ENCODE results near the gene TMEM178A. TPM values are rescaled to one million over a fixed set of nuclear protein-coding genes. Genes with fewer than 3 reads are reported as not detected.

Gene TMEM178A
- total and polyA plus RNA-seq, 7 experiments from 2014 or later: 0.32 to 0.54 (median 0.43) TPM; not detected in 3

DNA sequence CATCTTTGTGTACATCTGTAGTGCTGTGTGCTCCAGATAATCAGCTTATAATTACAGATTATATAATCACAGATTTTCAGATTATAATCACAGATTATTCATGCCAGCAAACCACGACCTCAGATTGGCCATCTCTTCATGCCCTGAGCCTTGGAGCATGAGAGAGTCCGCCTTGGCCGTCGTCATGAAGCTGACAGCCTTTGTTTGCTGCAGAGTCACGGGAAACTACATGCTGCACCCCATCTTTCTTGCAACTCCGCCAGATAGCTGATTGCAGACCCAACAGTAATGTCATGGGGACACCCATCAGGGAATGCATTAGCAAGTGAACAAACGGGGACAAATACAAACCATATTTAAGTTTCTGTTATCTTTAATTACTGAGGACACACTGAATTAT lies 7.3 kb downstream of the TMEM178A start:
- Histone ChIP-seq H3K27ac (ENCODE audit: low read depth, low read length) (no peak overlapping the region), H3K4me1 (ENCODE audit: control insufficient read depth in 2 of 2, insufficient read depth in 2 of 2, low read length in 2 of 2) (no peaks in the 10 kb centered on the region), H3K9me3 (ENCODE audit: control insufficient read depth in 2 of 3, low read length in 3 of 3) (no peaks in the 10 kb centered on the region), H3K4me3 (ENCODE audit: low read length) (no peak overlapping the region), H3K36me3 (ENCODE audit: control insufficient read depth in 2 of 3, insufficient read depth in 3 of 3, low read length in 3 of 3) (no peaks in the 10 kb centered on the region), H3K27me3 (ENCODE audit: control insufficient read depth in 2 of 2, insufficient read depth in 2 of 2, low read length in 2 of 2) (peaks cover 0 to 5% of the 10 kb centered on the region in 2 donors)
- H3K27me3 Mint-ChIP-seq: peaks cover 40 to 63% (median 48%) of the 10 kb centered on the region in 5 donors
- peaks cover 0 to 3% (median 0%) of the 10 kb centered on the region in 5 donors for H3K36me3 Mint-ChIP-seq
- ATAC-seq: no peak
- peaks cover 0 to 5% (median 0%) of the 10 kb centered on the region in 11 donors for H3K9me3 Mint-ChIP-seq
- no peak for DNase-seq
- H3K27ac Mint-ChIP-seq: no peak overlapping the region
- ChIA-PET POLR2A (no interaction called here), CTCF (no interaction called here)
- H3K4me1 Mint-ChIP-seq: no peaks in the 10 kb centered on the region
- H3K4me3 Mint-ChIP-seq: no peak overlapping the region
- intact Hi-C loops (cut with micrococcal nuclease): no loop called here

DNA sequence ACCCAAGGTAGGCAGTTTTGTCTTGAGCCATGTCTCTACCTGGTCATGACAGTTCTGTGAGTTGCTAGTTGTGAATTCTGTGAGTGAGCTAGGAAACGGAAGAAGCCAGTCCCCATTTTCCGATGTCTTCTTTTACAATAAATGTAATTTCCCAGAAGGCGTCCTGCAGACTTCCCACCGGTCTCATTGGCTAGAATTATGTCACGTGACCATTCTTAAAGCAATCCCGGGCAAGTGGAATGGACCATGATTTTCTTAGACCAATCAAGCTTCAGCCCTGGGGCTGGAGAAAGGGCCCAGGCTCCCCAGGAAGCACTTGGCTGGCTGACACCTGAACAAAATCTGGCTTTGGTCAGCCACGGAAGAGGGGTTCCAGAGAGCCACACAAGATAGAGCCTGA lies 10.6 kb downstream of the TMEM178A start:
- intact Hi-C loops (cut with micrococcal nuclease): no loop called here
- DNase-seq (no peak), ATAC-seq (no peak)
- Histone ChIP-seq H3K4me3 (ENCODE audit: low read length) (no peak overlapping the region), H3K9me3 (ENCODE audit: control insufficient read depth in 2 of 3, low read length in 3 of 3) (no peaks in the 10 kb centered on the region), H3K27me3 (ENCODE audit: control insufficient read depth in 2 of 2, insufficient read depth in 2 of 2, low read length in 2 of 2) (no peaks in the 10 kb centered on the region), H3K36me3 (ENCODE audit: control insufficient read depth in 2 of 3, insufficient read depth in 3 of 3, low read length in 3 of 3) (no peaks in the 10 kb centered on the region), H3K27ac (ENCODE audit: low read depth, low read length) (no peak overlapping the region), H3K4me1 (ENCODE audit: control insufficient read depth in 2 of 2, insufficient read depth in 2 of 2, low read length in 2 of 2) (no peaks in the 10 kb centered on the region)
- H3K4me1 Mint-ChIP-seq: no peaks in the 10 kb centered on the region
- peaks cover 0 to 3% (median 0%) of the 10 kb centered on the region in 5 donors for H3K36me3 Mint-ChIP-seq
- POLR2A ChIA-PET: interaction anchor here (0.6 kb wide), 1 partner anchor 185 kb away, joined by 3 read pairs; no protein-coding TSS in a partner anchor
- CTCF ChIA-PET: no interaction called here
- no peak overlapping the region for H3K4me3 Mint-ChIP-seq
- H3K9me3 Mint-ChIP-seq: peaks cover 0 to 12% (median 2%) of the 10 kb centered on the region in 11 donors
- peaks cover 27 to 49% (median 39%) of the 10 kb centered on the region in 5 donors for H3K27me3 Mint-ChIP-seq
- no peak overlapping the region for H3K27ac Mint-ChIP-seq

DNA sequence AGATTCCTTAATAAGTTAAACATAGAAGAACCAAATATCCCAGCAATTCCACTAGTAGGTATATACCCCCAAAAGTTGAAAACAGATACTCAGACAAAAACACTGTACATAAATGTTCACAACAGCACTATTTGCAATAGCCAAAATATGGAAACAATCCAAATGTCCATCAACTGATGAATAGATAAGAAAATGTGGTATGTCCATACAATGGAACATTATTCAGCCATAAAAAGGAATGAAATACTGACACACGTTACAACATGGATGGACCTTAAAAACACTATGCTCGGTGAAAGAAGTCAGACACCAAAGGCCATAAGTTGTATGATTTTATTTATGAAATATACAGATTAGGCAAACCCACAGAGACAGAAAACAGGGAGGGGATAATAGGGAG lies 12.5 kb downstream of the TMEM178A start:
- Histone ChIP-seq H3K4me1 (ENCODE audit: control insufficient read depth in 2 of 2, insufficient read depth in 2 of 2, low read length in 2 of 2) (no peaks in the 10 kb centered on the region), H3K4me3 (ENCODE audit: low read length) (no peak overlapping the region), H3K27ac (ENCODE audit: low read depth, low read length) (no peak overlapping the region), H3K9me3 (ENCODE audit: control insufficient read depth in 2 of 3, low read length in 3 of 3) (no peaks in the 10 kb centered on the region), H3K36me3 (ENCODE audit: control insufficient read depth in 2 of 3, insufficient read depth in 3 of 3, low read length in 3 of 3) (no peaks in the 10 kb centered on the region), H3K27me3 (ENCODE audit: control insufficient read depth in 2 of 2, insufficient read depth in 2 of 2, low read length in 2 of 2) (no peaks in the 10 kb centered on the region)
- CTCF ChIA-PET: no interaction called here
- no peak for ATAC-seq
- intact Hi-C loops (cut with micrococcal nuclease): no loop called here
- no peak overlapping the region for H3K27ac Mint-ChIP-seq
- peaks cover 0 to 12% (median 2%) of the 10 kb centered on the region in 11 donors for H3K9me3 Mint-ChIP-seq
- H3K27me3 Mint-ChIP-seq: peaks cover 14 to 44% (median 34%) of the 10 kb centered on the region in 5 donors
- H3K4me1 Mint-ChIP-seq: no peaks in the 10 kb centered on the region
- DNase-seq: no peak
- POLR2A ChIA-PET: no interaction called here
- H3K4me3 Mint-ChIP-seq: no peak overlapping the region
- peaks cover 0 to 3% (median 0%) of the 10 kb centered on the region in 5 donors for H3K36me3 Mint-ChIP-seq

DNA sequence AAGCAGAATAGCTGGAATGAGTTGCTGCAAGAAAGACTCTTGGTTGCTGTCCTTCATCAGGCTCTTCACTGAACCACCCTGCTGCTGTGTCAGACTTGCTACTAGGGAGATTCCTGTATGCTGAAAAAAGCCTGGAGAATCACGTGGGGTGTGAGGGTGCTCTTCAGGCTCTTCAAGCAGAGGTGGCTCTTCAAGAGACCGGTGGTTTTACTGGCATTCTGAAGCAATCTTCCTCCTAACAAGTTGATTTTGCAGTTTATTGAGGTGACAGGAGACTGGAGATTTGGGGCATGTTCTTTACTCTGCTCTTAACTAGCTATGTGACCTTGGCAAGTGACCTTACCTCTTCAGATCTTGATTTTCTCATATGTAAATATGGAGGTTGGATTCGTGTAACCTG lies 14.1 kb downstream of the TMEM178A start:
- ChIA-PET CTCF (no interaction called here), POLR2A (no interaction called here)
- Mint-ChIP-seq H3K4me1 (no peaks in the 10 kb centered on the region), H3K9me3 (peaks cover 0 to 12% (median 0%) of the 10 kb centered on the region in 11 donors), H3K27ac (no peak overlapping the region), H3K4me3 (no peak overlapping the region), H3K27me3 (peaks cover 24 to 41% (median 39%) of the 10 kb centered on the region in 5 donors), H3K36me3 (peaks cover 0 to 3% (median 0%) of the 10 kb centered on the region in 5 donors)
- intact Hi-C loops (cut with micrococcal nuclease): no loop called here
- Histone ChIP-seq H3K36me3 (ENCODE audit: control insufficient read depth in 2 of 3, insufficient read depth in 3 of 3, low read length in 3 of 3) (no peaks in the 10 kb centered on the region), H3K4me3 (ENCODE audit: low read length) (no peak overlapping the region), H3K27me3 (ENCODE audit: control insufficient read depth in 2 of 2, insufficient read depth in 2 of 2, low read length in 2 of 2) (no peaks in the 10 kb centered on the region), H3K9me3 (ENCODE audit: control insufficient read depth in 2 of 3, low read length in 3 of 3) (no peaks in the 10 kb centered on the region), H3K4me1 (ENCODE audit: control insufficient read depth in 2 of 2, insufficient read depth in 2 of 2, low read length in 2 of 2) (no peaks in the 10 kb centered on the region), H3K27ac (ENCODE audit: low read depth, low read length) (no peak overlapping the region)
- ATAC-seq: no peak
- DNase-seq: no peak

DNA sequence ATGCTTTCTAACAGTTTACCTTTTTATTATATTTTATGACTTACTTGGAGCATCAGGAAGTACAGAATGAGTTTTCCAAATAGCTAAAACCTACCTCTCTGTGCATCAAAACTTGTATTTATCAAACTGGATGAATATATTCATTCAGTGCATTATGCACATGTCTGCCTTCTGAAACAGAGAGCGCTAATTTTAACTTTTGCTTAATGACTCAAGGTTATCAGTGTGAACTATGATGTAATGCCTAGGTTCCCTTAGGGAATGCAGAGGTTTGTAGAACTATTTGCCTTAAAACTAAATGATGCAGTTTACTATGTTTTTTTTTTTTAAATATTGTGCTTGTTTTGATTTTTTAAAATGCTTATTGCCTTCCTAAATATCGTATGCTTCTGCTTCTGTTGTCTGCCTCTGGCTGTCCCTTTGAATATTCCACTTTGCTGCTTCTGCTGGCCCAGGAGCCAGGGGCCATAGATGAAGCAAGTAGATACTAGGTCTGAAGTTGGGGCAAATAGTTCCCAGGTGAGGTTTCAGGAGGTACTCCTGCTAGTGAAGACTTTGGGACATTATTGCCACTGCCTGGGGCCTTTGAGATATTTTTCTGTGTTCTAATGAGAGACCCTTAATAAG lies 16.5 kb downstream of the TMEM178A start:
- DNase-seq (no peak), ATAC-seq (no peak)
- no peak overlapping the region for H3K4me3 ChIP-seq (ENCODE audit: low read length)
- H3K4me1 ChIP-seq (ENCODE audit: control insufficient read depth in 2 of 2, insufficient read depth in 2 of 2, low read length in 2 of 2): no peaks in the 10 kb centered on the region
- Mint-ChIP-seq H3K27ac (no peak overlapping the region), H3K4me3 (no peak overlapping the region), H3K9me3 (peaks cover 0 to 12% (median 0%) of the 10 kb centered on the region in 11 donors), H3K27me3 (peaks cover 28 to 42% (median 38%) of the 10 kb centered on the region in 5 donors), H3K4me1 (no peaks in the 10 kb centered on the region), H3K36me3 (peaks cover 0 to 3% (median 0%) of the 10 kb centered on the region in 5 donors)
- intact Hi-C loops (cut with micrococcal nuclease): no loop called here
- H3K36me3 ChIP-seq (ENCODE audit: control insufficient read depth in 2 of 3, insufficient read depth in 3 of 3, low read length in 3 of 3): no peaks in the 10 kb centered on the region
- H3K9me3 ChIP-seq (ENCODE audit: control insufficient read depth in 2 of 3, low read length in 3 of 3): no peaks in the 10 kb centered on the region
- no peaks in the 10 kb centered on the region for H3K27me3 ChIP-seq (ENCODE audit: control insufficient read depth in 2 of 2, insufficient read depth in 2 of 2, low read length in 2 of 2)
- ChIA-PET POLR2A (no interaction called here), CTCF (no interaction called here)
- H3K27ac ChIP-seq (ENCODE audit: low read depth, low read length): no peak overlapping the region

DNA sequence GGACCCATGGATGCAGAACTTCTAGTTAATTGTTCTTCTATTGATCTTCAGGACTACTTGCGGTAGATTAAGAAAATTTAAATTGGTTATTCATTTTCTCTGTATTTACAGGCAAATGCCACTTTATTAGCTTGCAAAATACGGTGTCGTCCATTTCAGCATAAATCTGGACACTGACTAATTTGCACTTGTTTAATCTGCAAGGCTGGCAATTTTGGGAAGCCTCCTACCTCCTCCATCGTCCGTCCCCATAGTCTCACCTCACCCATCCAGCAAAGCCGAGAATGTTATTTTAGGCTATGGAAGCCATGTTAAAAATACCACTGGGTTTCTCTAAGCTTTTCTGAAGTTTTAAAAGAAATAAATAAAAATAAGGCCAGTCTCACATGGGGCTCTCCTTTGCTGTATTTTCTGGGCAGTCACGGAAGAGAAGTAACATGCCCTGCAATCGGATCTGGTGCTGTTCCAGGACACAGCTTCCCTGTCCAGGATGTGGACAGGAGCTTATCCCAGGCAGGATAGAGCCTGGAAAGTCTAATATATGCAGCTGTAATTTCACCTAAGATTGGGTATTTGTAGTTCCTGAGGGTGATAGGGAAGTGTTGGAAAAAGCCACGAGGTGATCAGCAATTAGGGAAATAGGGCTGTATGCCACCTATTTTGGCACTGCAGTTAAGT lies 17.4 kb downstream of the TMEM178A start:
- CTCF ChIA-PET: no interaction called here
- ATAC-seq (no peak), DNase-seq (no peak)
- H3K27ac Mint-ChIP-seq: no peak overlapping the region
- no peak overlapping the region for H3K4me3 Mint-ChIP-seq
- Histone ChIP-seq H3K36me3 (ENCODE audit: control insufficient read depth in 2 of 3, insufficient read depth in 3 of 3, low read length in 3 of 3) (no peaks in the 10 kb centered on the region), H3K4me3 (ENCODE audit: low read length) (no peak overlapping the region), H3K9me3 (ENCODE audit: control insufficient read depth in 2 of 3, low read length in 3 of 3) (no peaks in the 10 kb centered on the region), H3K27me3 (ENCODE audit: control insufficient read depth in 2 of 2, insufficient read depth in 2 of 2, low read length in 2 of 2) (no peaks in the 10 kb centered on the region), H3K27ac (ENCODE audit: low read depth, low read length) (no peak overlapping the region), H3K4me1 (ENCODE audit: control insufficient read depth in 2 of 2, insufficient read depth in 2 of 2, low read length in 2 of 2) (no peaks in the 10 kb centered on the region)
- H3K27me3 Mint-ChIP-seq: peaks cover 20 to 41% (median 34%) of the 10 kb centered on the region in 5 donors
- POLR2A ChIA-PET: no interaction called here
- H3K36me3 Mint-ChIP-seq: no peaks in the 10 kb centered on the region
- no peaks in the 10 kb centered on the region for H3K4me1 Mint-ChIP-seq
- intact Hi-C loops (cut with micrococcal nuclease): no loop called here
- peaks cover 0 to 5% (median 0%) of the 10 kb centered on the region in 11 donors for H3K9me3 Mint-ChIP-seq

DNA sequence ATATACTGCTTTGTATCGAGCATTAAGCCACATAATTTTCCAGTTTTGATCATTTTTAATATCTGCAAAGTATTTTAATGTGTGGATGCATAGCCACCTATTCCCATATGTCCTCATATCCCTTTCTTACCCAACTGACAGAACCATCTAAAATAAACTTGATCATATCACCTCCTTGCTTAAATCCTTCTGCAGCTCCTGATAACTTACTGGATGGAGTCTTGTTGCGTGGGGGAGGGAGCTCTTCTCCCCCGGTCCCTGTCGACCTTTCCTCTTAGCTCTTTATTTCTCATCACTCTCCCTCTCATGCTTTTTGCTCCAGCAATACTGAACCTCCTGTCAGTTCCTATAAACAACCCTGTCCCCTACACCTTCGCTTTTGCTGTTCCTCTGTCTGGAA lies 18.7 kb downstream of the TMEM178A start:
- Mint-ChIP-seq H3K4me1 (no peaks in the 10 kb centered on the region), H3K27ac (no peak overlapping the region), H3K9me3 (peaks cover 0 to 4% (median 0%) of the 10 kb centered on the region in 11 donors), H3K4me3 (no peak overlapping the region), H3K27me3 (peaks cover 28 to 40% (median 30%) of the 10 kb centered on the region in 5 donors), H3K36me3 (no peaks in the 10 kb centered on the region)
- POLR2A ChIA-PET: no interaction called here
- H3K4me3 ChIP-seq (ENCODE audit: low read length): no peak overlapping the region
- CTCF ChIA-PET: no interaction called here
- no peak for ATAC-seq
- H3K27ac ChIP-seq (ENCODE audit: low read depth, low read length): no peak overlapping the region
- no peaks in the 10 kb centered on the region for H3K9me3 ChIP-seq (ENCODE audit: control insufficient read depth in 2 of 3, low read length in 3 of 3)
- intact Hi-C loops (cut with micrococcal nuclease): no loop called here
- no peaks in the 10 kb centered on the region for H3K4me1 ChIP-seq (ENCODE audit: control insufficient read depth in 2 of 2, insufficient read depth in 2 of 2, low read length in 2 of 2)
- H3K36me3 ChIP-seq (ENCODE audit: control insufficient read depth in 2 of 3, insufficient read depth in 3 of 3, low read length in 3 of 3): no peaks in the 10 kb centered on the region
- H3K27me3 ChIP-seq (ENCODE audit: control insufficient read depth in 2 of 2, insufficient read depth in 2 of 2, low read length in 2 of 2): no peaks in the 10 kb centered on the region
- DNase-seq: no peak

Measured in naive thymus-derived CD4-positive, alpha-beta T cell (primary cell).